ENCODE measurements around the gene ITGA2B.

The ITGA2B gene

DNA sequence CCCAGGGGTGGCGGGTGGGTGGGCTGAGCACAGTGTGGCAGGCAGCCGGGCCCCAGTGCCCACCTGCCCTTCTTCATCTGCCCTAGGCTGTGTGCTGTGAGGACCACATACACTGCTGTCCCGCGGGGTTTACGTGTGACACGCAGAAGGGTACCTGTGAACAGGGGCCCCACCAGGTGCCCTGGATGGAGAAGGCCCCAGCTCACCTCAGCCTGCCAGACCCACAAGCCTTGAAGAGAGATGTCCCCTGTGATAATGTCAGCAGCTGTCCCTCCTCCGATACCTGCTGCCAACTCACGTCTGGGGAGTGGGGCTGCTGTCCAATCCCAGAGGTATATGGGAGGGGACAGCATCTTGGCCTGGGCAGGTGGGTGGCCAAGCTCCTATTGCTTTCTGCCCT is 38.0 kb downstream of the ITGA2B start:
- TF ChIP-seq, protein P1, sequence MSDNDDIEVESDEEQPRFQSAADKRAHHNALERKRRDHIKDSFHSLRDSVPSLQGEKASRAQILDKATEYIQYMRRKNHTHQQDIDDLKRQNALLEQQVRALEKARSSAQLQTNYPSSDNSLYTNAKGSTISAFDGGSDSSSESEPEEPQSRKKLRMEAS (IDR thresholded peaks at IDR 0.05) = no peak
- TF ChIP-seq ZBTB7A (IDR thresholded peaks at IDR 0.05; ENCODE audit: low read depth) = no peak
- TF ChIP-seq RAD21 (IDR thresholded peaks at IDR 0.05; ENCODE audit: low read depth) = no peak
- TF ChIP-seq TAF1 (IDR thresholded peaks at IDR 0.05; ENCODE audit: low read depth) = no peak
- no peak for TF ChIP-seq EGR1 (IDR thresholded peaks at IDR 0.05)
- no peak for TF ChIP-seq TEAD4 (IDR thresholded peaks at IDR 0.05)
- no peak for TF ChIP-seq EP300 (IDR thresholded peaks at IDR 0.05; ENCODE audit: borderline replicate concordance)
- TF ChIP-seq CEBPB (IDR thresholded peaks at IDR 0.05) = no peak
- no peak for TF ChIP-seq NFIC (IDR thresholded peaks at IDR 0.05)
- no peak for TF ChIP-seq TCF12 (IDR thresholded peaks at IDR 0.05; ENCODE audit: low read depth)
- no peak for TF ChIP-seq FOXM1 (IDR thresholded peaks at IDR 0.05; ENCODE audit: borderline replicate concordance, low read depth)
- no peak for TF ChIP-seq CREB1 (IDR thresholded peaks at IDR 0.05; ENCODE audit: low read depth)
- TF ChIP-seq YY1 (IDR thresholded peaks at IDR 0.05; ENCODE audit: low read depth) = no peak
- TF ChIP-seq, protein P2, sequence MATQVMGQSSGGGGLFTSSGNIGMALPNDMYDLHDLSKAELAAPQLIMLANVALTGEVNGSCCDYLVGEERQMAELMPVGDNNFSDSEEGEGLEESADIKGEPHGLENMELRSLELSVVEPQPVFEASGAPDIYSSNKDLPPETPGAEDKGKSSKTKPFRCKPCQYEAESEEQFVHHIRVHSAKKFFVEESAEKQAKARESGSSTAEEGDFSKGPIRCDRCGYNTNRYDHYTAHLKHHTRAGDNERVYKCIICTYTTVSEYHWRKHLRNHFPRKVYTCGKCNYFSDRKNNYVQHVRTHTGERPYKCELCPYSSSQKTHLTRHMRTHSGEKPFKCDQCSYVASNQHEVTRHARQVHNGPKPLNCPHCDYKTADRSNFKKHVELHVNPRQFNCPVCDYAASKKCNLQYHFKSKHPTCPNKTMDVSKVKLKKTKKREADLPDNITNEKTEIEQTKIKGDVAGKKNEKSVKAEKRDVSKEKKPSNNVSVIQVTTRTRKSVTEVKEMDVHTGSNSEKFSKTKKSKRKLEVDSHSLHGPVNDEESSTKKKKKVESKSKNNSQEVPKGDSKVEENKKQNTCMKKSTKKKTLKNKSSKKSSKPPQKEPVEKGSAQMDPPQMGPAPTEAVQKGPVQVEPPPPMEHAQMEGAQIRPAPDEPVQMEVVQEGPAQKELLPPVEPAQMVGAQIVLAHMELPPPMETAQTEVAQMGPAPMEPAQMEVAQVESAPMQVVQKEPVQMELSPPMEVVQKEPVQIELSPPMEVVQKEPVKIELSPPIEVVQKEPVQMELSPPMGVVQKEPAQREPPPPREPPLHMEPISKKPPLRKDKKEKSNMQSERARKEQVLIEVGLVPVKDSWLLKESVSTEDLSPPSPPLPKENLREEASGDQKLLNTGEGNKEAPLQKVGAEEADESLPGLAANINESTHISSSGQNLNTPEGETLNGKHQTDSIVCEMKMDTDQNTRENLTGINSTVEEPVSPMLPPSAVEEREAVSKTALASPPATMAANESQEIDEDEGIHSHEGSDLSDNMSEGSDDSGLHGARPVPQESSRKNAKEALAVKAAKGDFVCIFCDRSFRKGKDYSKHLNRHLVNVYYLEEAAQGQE (IDR thresholded peaks at IDR 0.05; ENCODE audit: low read depth) = no peak
- TF ChIP-seq, protein P3, sequence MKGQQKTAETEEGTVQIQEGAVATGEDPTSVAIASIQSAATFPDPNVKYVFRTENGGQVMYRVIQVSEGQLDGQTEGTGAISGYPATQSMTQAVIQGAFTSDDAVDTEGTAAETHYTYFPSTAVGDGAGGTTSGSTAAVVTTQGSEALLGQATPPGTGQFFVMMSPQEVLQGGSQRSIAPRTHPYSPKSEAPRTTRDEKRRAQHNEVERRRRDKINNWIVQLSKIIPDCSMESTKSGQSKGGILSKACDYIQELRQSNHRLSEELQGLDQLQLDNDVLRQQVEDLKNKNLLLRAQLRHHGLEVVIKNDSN (IDR thresholded peaks at IDR 0.05) = no peak

DNA sequence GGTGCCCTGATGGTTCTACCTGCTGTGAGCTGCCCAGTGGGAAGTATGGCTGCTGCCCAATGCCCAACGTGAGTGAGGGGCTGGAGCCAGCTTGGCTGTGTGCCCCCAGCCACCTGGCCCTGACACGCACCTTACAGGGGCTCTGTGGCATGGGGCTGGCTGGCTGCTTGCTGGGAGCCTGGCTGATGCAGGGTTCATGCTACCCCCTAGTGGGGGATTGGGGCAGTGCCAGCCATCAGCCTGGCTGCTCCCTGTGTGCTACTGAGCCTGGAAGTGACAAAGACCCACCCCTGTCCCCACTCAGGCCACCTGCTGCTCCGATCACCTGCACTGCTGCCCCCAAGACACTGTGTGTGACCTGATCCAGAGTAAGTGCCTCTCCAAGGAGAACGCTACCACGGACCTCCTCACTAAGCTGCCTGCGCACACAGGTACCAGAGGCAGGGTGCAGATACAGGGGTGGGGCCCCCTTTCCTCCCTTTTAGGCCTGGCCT is 38.7 kb downstream of the ITGA2B start:
- TF ChIP-seq NFIC (IDR thresholded peaks at IDR 0.05) (no peak), RAD21 (IDR thresholded peaks at IDR 0.05; ENCODE audit: low read depth) (peak; percentile 71), CEBPB (IDR thresholded peaks at IDR 0.05) (no peak)

DNA sequence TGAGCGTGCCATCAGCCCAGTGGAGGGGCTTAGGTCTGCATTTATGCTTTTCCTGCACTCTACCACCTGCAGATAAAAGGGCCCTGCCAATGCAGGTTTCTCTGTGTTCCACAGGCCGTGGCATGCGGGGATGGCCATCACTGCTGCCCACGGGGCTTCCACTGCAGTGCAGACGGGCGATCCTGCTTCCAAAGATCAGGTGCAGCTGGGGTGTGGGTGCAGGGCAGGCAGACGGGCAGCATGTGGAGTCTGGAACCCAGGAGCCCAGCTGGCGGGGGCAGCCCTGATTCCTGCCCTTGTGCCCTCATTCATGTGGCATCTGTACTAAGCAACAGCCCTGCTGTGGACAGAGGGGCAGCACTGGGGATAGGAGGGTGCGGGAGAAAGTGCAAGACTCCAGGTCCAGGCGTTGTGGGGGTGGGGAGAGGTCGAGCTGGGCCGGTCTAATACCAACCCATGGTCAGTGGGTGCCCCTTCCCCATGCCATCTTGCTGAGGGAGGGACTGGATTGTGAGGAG is 39.8 kb downstream of the ITGA2B start:
- TF ChIP-seq TEAD4 (IDR thresholded peaks at IDR 0.05) (no peak), TAF1 (IDR thresholded peaks at IDR 0.05; ENCODE audit: low read depth) (no peak), CREB1 (IDR thresholded peaks at IDR 0.05; ENCODE audit: low read depth) (no peak), FOXM1 (IDR thresholded peaks at IDR 0.05; ENCODE audit: borderline replicate concordance, low read depth) (no peak), NFIC (IDR thresholded peaks at IDR 0.05) (no peak), TCF12 (IDR thresholded peaks at IDR 0.05; ENCODE audit: low read depth) (no peak), CEBPB (IDR thresholded peaks at IDR 0.05) (no peak), EGR1 (IDR thresholded peaks at IDR 0.05) (no peak), EP300 (IDR thresholded peaks at IDR 0.05; ENCODE audit: borderline replicate concordance) (no peak), ZBTB7A (IDR thresholded peaks at IDR 0.05; ENCODE audit: low read depth) (no peak), YY1 (IDR thresholded peaks at IDR 0.05; ENCODE audit: low read depth) (no peak)
- TF ChIP-seq, protein P2 (IDR thresholded peaks at IDR 0.05; ENCODE audit: low read depth) = no peak
- TF ChIP-seq, protein P3 (IDR thresholded peaks at IDR 0.05) = no peak
- TF ChIP-seq, protein P1 (IDR thresholded peaks at IDR 0.05) = no peak

DNA sequence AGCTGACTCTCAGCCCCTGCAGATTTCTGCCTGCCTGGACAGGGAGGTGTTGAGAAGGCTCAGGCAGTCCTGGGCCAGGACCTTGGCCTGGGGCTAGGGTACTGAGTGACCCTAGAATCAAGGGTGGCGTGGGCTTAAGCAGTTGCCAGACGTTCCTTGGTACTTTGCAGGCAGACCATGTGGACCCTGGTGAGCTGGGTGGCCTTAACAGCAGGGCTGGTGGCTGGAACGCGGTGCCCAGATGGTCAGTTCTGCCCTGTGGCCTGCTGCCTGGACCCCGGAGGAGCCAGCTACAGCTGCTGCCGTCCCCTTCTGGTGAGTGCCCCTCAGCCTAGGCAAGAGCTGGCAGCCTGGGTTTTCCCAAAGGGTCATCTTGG is 40.5 kb downstream of the ITGA2B start:
- TF ChIP-seq ZBTB7A (IDR thresholded peaks at IDR 0.05; ENCODE audit: low read depth) (no peak), TCF12 (IDR thresholded peaks at IDR 0.05; ENCODE audit: low read depth) (no peak), EGR1 (IDR thresholded peaks at IDR 0.05) (no peak), YY1 (IDR thresholded peaks at IDR 0.05; ENCODE audit: low read depth) (no peak), CEBPB (IDR thresholded peaks at IDR 0.05) (no peak), EP300 (IDR thresholded peaks at IDR 0.05; ENCODE audit: borderline replicate concordance) (no peak)

DNA sequence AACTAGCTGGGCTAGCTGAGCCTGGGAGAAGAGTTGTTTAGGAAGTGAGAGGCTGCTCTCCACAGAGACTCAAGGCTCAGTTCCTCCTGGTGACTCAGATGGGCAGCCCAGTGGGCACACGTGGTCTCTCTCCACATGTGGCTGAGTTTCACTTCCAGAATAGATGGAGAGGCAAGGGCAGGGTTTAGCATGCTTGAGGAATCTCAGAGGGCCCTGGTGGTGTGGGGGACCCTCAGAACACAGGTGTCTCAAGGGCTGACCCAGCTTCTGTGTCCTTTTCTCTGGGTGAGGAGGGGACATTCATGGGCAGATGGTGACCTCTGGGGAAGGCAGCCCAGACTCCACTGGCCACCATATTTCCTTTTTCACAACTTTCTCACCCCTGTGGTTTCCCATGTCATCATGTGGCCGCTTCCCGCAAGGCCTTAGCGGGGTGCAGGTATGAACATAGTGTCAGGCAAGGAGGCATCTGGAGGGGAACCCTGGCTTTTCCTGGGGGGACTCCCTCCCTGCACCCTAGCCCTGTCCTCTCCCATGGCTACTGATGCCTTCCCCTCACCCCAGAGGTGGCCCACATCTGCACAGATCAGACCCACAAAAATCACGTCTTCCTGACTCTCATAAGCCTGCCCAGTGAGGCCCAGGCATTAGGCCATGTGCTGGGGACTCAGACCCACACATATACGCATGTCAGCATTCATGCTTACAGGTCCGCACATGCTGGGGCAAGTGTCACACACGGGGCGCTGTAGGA is 41.0 kb downstream of the ITGA2B start:
- TF ChIP-seq TCF12 (IDR thresholded peaks at IDR 0.05; ENCODE audit: low read depth) (no peak), TAF1 (IDR thresholded peaks at IDR 0.05; ENCODE audit: low read depth) (no peak), CREB1 (IDR thresholded peaks at IDR 0.05; ENCODE audit: low read depth) (no peak), NFIC (IDR thresholded peaks at IDR 0.05) (no peak)
- TF ChIP-seq, protein P1 (IDR thresholded peaks at IDR 0.05) = no peak
